ENCODE data around the gene PLCH2. TPM values are rescaled to one million over a fixed set of nuclear protein-coding genes. Genes with fewer than 3 reads are reported as not detected.
A peak's percentile ranks its signal among the peaks of the same experiment; 100 is the strongest.

The PLCH2 gene
- total and polyA plus RNA-seq, 2 of the 13 experiments (the other 11 are each of a cell fraction or from before 2014, with no cell fraction given) = 0.15 to 0.67 TPM

DNA sequence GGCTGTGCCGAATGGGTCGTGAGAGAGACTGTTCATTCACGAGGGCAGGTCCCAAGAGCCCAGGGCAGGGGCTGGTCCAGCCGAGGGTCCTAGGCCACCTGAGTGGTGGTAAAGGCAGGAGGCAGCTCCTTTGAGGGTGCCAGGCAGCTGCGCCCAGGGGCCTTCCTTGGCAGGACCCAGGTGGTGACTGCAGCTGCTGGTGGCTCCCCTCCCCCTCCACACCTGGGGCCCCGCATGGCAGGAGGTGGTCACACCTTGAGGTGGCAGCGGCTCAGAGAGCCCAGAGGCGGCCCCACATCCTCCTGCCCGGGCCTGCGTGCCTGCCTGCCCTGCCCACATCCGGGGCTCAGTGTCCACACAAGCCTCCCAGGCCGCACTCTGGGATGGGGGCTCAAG, 9.8 kb upstream of the PLCH2 start:
- POLR2A ChIA-PET = no interaction called here
- BruUV-seq (replicated peaks) = no TSS peak

GRCh38 chr1:2466958-2467554, 9.0 kb upstream of the PLCH2 start:
- Histone ChIP-seq H4K20me1 (ENCODE audit: insufficient read depth, low read length) (0 out of 2 replicates have a peak, but pooled peaks cover 3% of the 10 kb centered on the region), H2AFZ (ENCODE audit: low read length) (no peak overlapping the region), H3K4me2 (ENCODE audit: low read depth, low read length) (no peak overlapping the region), H3K9ac (ENCODE audit: insufficient read depth, low read depth, low read length) (no peak overlapping the region), H3K9me3 (ENCODE audit: low read length) (no peaks in the 10 kb centered on the region), H3K27me3 (ENCODE audit: control insufficient read depth in 1 of 2, insufficient read depth in 2 of 2, low read length in 2 of 2) (peaks cover 24 to 81% of the 10 kb centered on the region in 2 experiments), H3K4me1 (ENCODE audit: insufficient read depth, low read length) (no peaks in the 10 kb centered on the region), H3K27ac (ENCODE audit: extremely low read length, insufficient read depth, low read length) (no peak overlapping the region), H3K4me3 (replicated peaks in 1 of 3; ENCODE audit: insufficient read depth in 1 of 3, low read depth in 2 of 3, low read length in 3 of 3) (no peak overlapping the region), H3K36me3 (replicated peaks in 1 of 2; ENCODE audit: control insufficient read depth in 1 of 2, insufficient read depth in 2 of 2, low read length in 2 of 2) (no peaks in the 10 kb centered on the region), H3K79me2 (ENCODE audit: insufficient read depth, low read length) (no peaks in the 10 kb centered on the region)
- no TSS peak for BruUV-seq (replicated peaks)
- ChIA-PET POLR2A (no interaction called here), CTCF (ENCODE audit: low intra/inter-chr PET ratio, low total read pairs) (no interaction called here)
- 0% methylated on average over 3 of the region's 30 CpGs for WGBS (ENCODE audit: low lambda C conversion rate)
- DNase-seq (ENCODE audit: low spot score) (no peak), FAIRE-seq (no peak), ATAC-seq (no peak)
- intact Hi-C loops (cut with micrococcal nuclease; ENCODE audit: unreplicated experiment) = no loop called here
- in situ Hi-C loops (cut with HindIII; ENCODE audit: extremely low pct_ligation_motif_present, low pct_unique_long_range_greater_than_20kb) = no loop called here
- TF ChIP-seq GABPB1 (CRISPR knock-in tag; IDR thresholded peaks at IDR 0.05) = no peak
- TF ChIP-seq ZNF652 (CRISPR knock-in tag; IDR thresholded peaks at IDR 0.05; ENCODE audit: borderline replicate concordance, low read depth) = peak; percentile 75
- no peak for TF ChIP-seq SP1 (IDR thresholded peaks at IDR 0.05)
- peak; percentile 42; the same call in 1 of the 2 replicates for TF ChIP-seq SP1 (CRISPR knock-in tag; IDR thresholded peaks at IDR 0.05)
- no peak for TF ChIP-seq RFXANK (CRISPR knock-in tag; IDR thresholded peaks at IDR 0.05)

More for the DNA sequence above, 9.8 kb upstream of the PLCH2 start:
- Histone ChIP-seq H3K79me2 (ENCODE audit: insufficient read depth, low read length) (no peaks in the 10 kb centered on the region), H3K4me3 (replicated peaks in 1 of 3; ENCODE audit: insufficient read depth in 1 of 3, low read depth in 2 of 3, low read length in 3 of 3) (no peak overlapping the region), H3K36me3 (replicated peaks in 1 of 2; ENCODE audit: control insufficient read depth in 1 of 2, insufficient read depth in 2 of 2, low read length in 2 of 2) (no peaks in the 10 kb centered on the region), H3K27me3 (ENCODE audit: control insufficient read depth in 1 of 2, insufficient read depth in 2 of 2, low read length in 2 of 2) (peaks cover 24 to 84% of the 10 kb centered on the region in 2 experiments), H3K9me3 (ENCODE audit: low read length) (no peaks in the 10 kb centered on the region), H3K4me2 (ENCODE audit: low read depth, low read length) (no peak overlapping the region), H3K9ac (ENCODE audit: insufficient read depth, low read depth, low read length) (no peak overlapping the region), H2AFZ (ENCODE audit: low read length) (no peak overlapping the region), H3K27ac (ENCODE audit: extremely low read length, insufficient read depth, low read length) (no peak overlapping the region), H3K4me1 (ENCODE audit: insufficient read depth, low read length) (no peaks in the 10 kb centered on the region), H4K20me1 (ENCODE audit: insufficient read depth, low read length) (0 out of 2 replicates have a peak, but pooled peaks cover 3% of the 10 kb centered on the region)
- ATAC-seq = no peak
- DNase-seq (ENCODE audit: low spot score) = no peak
- CTCF ChIA-PET (ENCODE audit: low intra/inter-chr PET ratio, low total read pairs) = no interaction called here
- intact Hi-C loops (cut with micrococcal nuclease; ENCODE audit: unreplicated experiment) = no loop called here
- 0% methylated on average over 4 of the region's 12 CpGs for WGBS (ENCODE audit: low lambda C conversion rate)
- FAIRE-seq = no peak
- no peak for TF ChIP-seq ZNF12 (CRISPR knock-in tag; IDR thresholded peaks at IDR 0.05)
- TF ChIP-seq GLI4 (CRISPR knock-in tag; IDR thresholded peaks at IDR 0.05; ENCODE audit: borderline replicate concordance) = no peak
- TF ChIP-seq POLR2G (IDR thresholded peaks at IDR 0.05; ENCODE audit: low read depth, low read length) = no peak
- no peak for TF ChIP-seq MEIS1 (CRISPR knock-in tag; IDR thresholded peaks at IDR 0.05; ENCODE audit: borderline replicate concordance)
- no peak for TF ChIP-seq ZNF746 (CRISPR knock-in tag; IDR thresholded peaks at IDR 0.05)
- TF ChIP-seq NR0B2 (CRISPR knock-in tag; IDR thresholded peaks at IDR 0.05) = no peak
- no peak for TF ChIP-seq CREB1 (IDR thresholded peaks at IDR 0.05)
- no peak for TF ChIP-seq CREB1 (CRISPR knock-in tag; IDR thresholded peaks at IDR 0.05)
- no peak for TF ChIP-seq YY1 (IDR thresholded peaks at IDR 0.05; ENCODE audit: insufficient read depth, insufficient replicate concordance, low read depth, low read length)
- TF ChIP-seq ATAD3A (CRISPR knock-in tag; IDR thresholded peaks at IDR 0.05) = no peak
- TF ChIP-seq SP4 (CRISPR knock-in tag; IDR thresholded peaks at IDR 0.05) = no peak
- TF ChIP-seq ZNF224 (CRISPR knock-in tag; IDR thresholded peaks at IDR 0.05) = no peak
- TF ChIP-seq GTF2F1 (IDR thresholded peaks at IDR 0.05; ENCODE audit: low read length) = no peak
- in situ Hi-C loops (cut with HindIII; ENCODE audit: extremely low pct_ligation_motif_present, low pct_unique_long_range_greater_than_20kb) = no loop called here

All from HepG2 (cell line).